ENCODE results near the gene POP5.
"Not testable (repeated sequence)": the region's sequence is repeated elsewhere in the genome, so short reads cannot be mapped to it uniquely, and the experiment has no call there.

POP5 gene
- total RNA-seq, result 22.3 to 41.5 (median 22.4) reads per million in 3 experiments

GRCh38 chr12:120580787-120581723 lies at the start of gene POP5:
Gene POP5, minus strand, starts transcription at chr12:120581402. Its CDS starts 40 bp downstream, at chr12:120581362.
- DNase-seq, result peak; percentile 91

- no peak for DNase-seq
Measured at GRCh38 chr12:120630104-120630892, 49.1 kb upstream of the POP5 start.

- DNase-seq, result no peak
Measured at GRCh38 chr12:120628919-120629318, 47.7 kb upstream of the POP5 start.

GRCh38 chr12:120625557-120626419 lies 44.6 kb upstream of the POP5 start:
- DNase-seq, result peak; percentile 6

GRCh38 chr12:120620624-120621023 lies 39.4 kb upstream of the POP5 start:
- DNase-seq, result no peak

GRCh38 chr12:120618954-120619615 lies 37.9 kb upstream of the POP5 start:
- no peak for DNase-seq

GRCh38 chr12:120617767-120618166 lies 36.6 kb upstream of the POP5 start:
- not testable (repeated sequence) for DNase-seq

GRCh38 chr12:120617193-120617592 lies 36.0 kb upstream of the POP5 start:
- not testable (repeated sequence) for DNase-seq

- DNase-seq, result no peak
Measured at GRCh38 chr12:120614848-120615247, 33.6 kb upstream of the POP5 start.

GRCh38 chr12:120611534-120611933 lies 30.3 kb upstream of the POP5 start:
- DNase-seq, result not testable (repeated sequence)

- DNase-seq, result no peak
Measured at GRCh38 chr12:120610560-120610959, 29.4 kb upstream of the POP5 start.

GRCh38 chr12:120602416-120602815 lies 21.2 kb upstream of the POP5 start:
- not testable (repeated sequence) for DNase-seq

GRCh38 chr12:120599672-120600552 lies 18.7 kb upstream of the POP5 start:
- no peak for DNase-seq

- no peak for DNase-seq
Measured at GRCh38 chr12:120598674-120599463, 17.7 kb upstream of the POP5 start.

GRCh38 chr12:120597861-120598260 lies 16.7 kb upstream of the POP5 start:
- no peak for DNase-seq

- no peak for DNase-seq
Measured at GRCh38 chr12:120596901-120597300, 15.7 kb upstream of the POP5 start.

GRCh38 chr12:120592121-120593049 lies 11.2 kb upstream of the POP5 start:
- DNase-seq, result no peak

GRCh38 chr12:120590741-120591407 lies 9.7 kb upstream of the POP5 start:
- DNase-seq, result no peak
